HG03103 (cell line): ENCODE data around the gene ADM2.

Source experiments
- ATAC-seq: cut with Tn5 transposase; IDR thresholded peaks from one replicate; pipeline ENCODE4 v1.9.1; 2021; ENCODE audit warnings: low read depth; ENCODE audit not compliant: unreplicated experiment

ADM2 gene

GRCh38 chr22:50483106-50483505 is 1.8 kb downstream of the ADM2 start:
- no peak for ATAC-seq

GRCh38 chr22:50483556-50483955 is 2.2 kb downstream of the ADM2 start:
- no peak for ATAC-seq

GRCh38 chr22:50483977-50484853 is 2.9 kb downstream of the ADM2 start:
- no peak for ATAC-seq

- ATAC-seq = no peak
Observed at GRCh38 chr22:50485221-50486131, 4.1 kb downstream of the ADM2 start.

GRCh38 chr22:50486561-50487289 is 5.4 kb downstream of the ADM2 start, which contains the start of gene MIOX:
Gene MIOX, plus strand, starts transcription at chr22:50486859. Its CDS starts 39 bp downstream, at chr22:50486898.
- ATAC-seq = no peak

GRCh38 chr22:50487290-50488005 is 6.1 kb downstream of the ADM2 start:
- no peak for ATAC-seq

- no peak for ATAC-seq
Observed at GRCh38 chr22:50488006-50488677, 6.8 kb downstream of the ADM2 start.

GRCh38 chr22:50488886-50489285 is 7.5 kb downstream of the ADM2 start:
- no peak for ATAC-seq

GRCh38 chr22:50489363-50490243 is 8.3 kb downstream of the ADM2 start:
- no peak for ATAC-seq

GRCh38 chr22:50490531-50491308 is 9.4 kb downstream of the ADM2 start:
- ATAC-seq = no peak

GRCh38 chr22:50497093-50497492 is 15.8 kb downstream of the ADM2 start:
- no peak for ATAC-seq

- ATAC-seq = no peak
Observed at GRCh38 chr22:50498322-50498890, 17.1 kb downstream of the ADM2 start.

- no peak for ATAC-seq
Observed at GRCh38 chr22:50500452-50500851, 19.1 kb downstream of the ADM2 start.

- no peak for ATAC-seq
Observed at GRCh38 chr22:50502096-50502495, 20.8 kb downstream of the ADM2 start.

- no peak for ATAC-seq
Observed at GRCh38 chr22:50502628-50503474, 21.5 kb downstream of the ADM2 start.

- no peak for ATAC-seq
Observed at GRCh38 chr22:50503475-50504145, 22.3 kb downstream of the ADM2 start.
